K562 (cell line): ENCODE data around the gene GUF1. TPM values are rescaled to one million over a fixed set of nuclear protein-coding genes. Genes with fewer than 3 reads are reported as not detected.

Experiments
- ATAC-seq: fragments of 200-7000 bp; cut with Tn5 transposase; 3 replicates; pipeline ENCODE4 v1.9.1; 2020; ENCODE audit warnings: moderate library complexity
- BruUV-seq: library from RNA; stranded (reverse); fragments of 400-500 nt; replicated peaks from 2 replicates; lab custom pipeline; 2021; lab: Mats Ljungman, UMichigan
- CTCF ChIA-PET: fragments of 300-600 bp; formaldehyde crosslinking; extraction: SDS; loops from one replicate; lab custom pipeline; 2021; ENCODE audit warnings: low intra/inter-chr PET ratio; lab: Yijun Ruan, JAX
- POLR2A ChIA-PET: fragments of 300-600, 350-650 bp; sonication (Branson Sonifier 250); formaldehyde crosslinking; extraction: SDS; loops from one replicate; lab custom pipeline; 2021; ENCODE audit warnings: antibody characterized with exemption, inconsistent platforms; lab: Yijun Ruan, JAX
- DNase-seq, 4 experiments: peaks; one replicate each; pipeline versions ENCODE4 v3.0.0 to v3.0.0-alpha.2; 2011 to 2018; ENCODE audit warnings: low spot score in 3 of 4, mixed read lengths in 3 of 4; ENCODE audit errors: extremely low read depth in 1 of 4
- FAIRE-seq: peaks from 2 replicates; lab custom pipeline; 2011; peaks lifted over from hg19 to GRCh38; lab: Jason Lieb, UNC
- H2AFZ ChIP-seq: 2 replicates; pipeline ENCODE4 v1.6.0; 2011; ENCODE audit warnings: low read depth, low read length, control low read depth, inconsistent platforms
- H3K27ac ChIP-seq: fragments of 200-600 bp; 3 replicates; pipeline ENCODE4 v1.8.0; 2011; ENCODE audit warnings: low read depth, mild to moderate bottlenecking, control low read depth, inconsistent platforms, low read length, moderate library complexity, mixed read lengths; ENCODE audit errors: extremely low read depth
- H3K27me3 ChIP-seq, 2 experiments: fragments of 300-600 bp in 1 of 2; 2 replicates in 1 of 2; 3 replicates in 1 of 2; pipeline versions ENCODE4 v1.6.0 to v1.8.0; 2011; ENCODE audit warnings: inconsistent platforms in 2 of 2, low read length in 2 of 2, mild to moderate bottlenecking in 1 of 2, mixed read lengths in 1 of 2, moderate library complexity in 1 of 2; ENCODE audit not compliant: control insufficient read depth in 2 of 2, insufficient read depth in 2 of 2
- H3K36me3 ChIP-seq: fragments of 300-600 bp; 3 replicates; pipeline ENCODE4 v1.8.0; 2011; ENCODE audit warnings: mild to moderate bottlenecking, low read length, inconsistent platforms; ENCODE audit not compliant: control insufficient read depth, insufficient read depth
- H3K4me1 ChIP-seq, 2 experiments: fragments of 200-600 bp in 1 of 2; replicated peaks in 1 of 2; 2 replicates in 1 of 2; 3 replicates in 1 of 2; pipeline versions ENCODE4 v1.5.1 to v1.8.0; 2011; ENCODE audit warnings: inconsistent platforms in 2 of 2, low read length in 2 of 2, mild to moderate bottlenecking in 1 of 2, mixed read lengths in 1 of 2, moderate library complexity in 1 of 2; ENCODE audit not compliant: control insufficient read depth in 2 of 2, insufficient read depth in 2 of 2
- H3K4me2 ChIP-seq: 2 replicates; pipeline ENCODE4 v1.6.1; 2011; ENCODE audit warnings: low read length, control low read depth, inconsistent platforms, mixed read lengths; ENCODE audit not compliant: insufficient read depth
- H3K4me3 ChIP-seq: fragments of 200-600 bp; sonication (generic), shearing (Covaris generic); 2 replicates; pipeline ENCODE4 v1.5.1; 2016; ENCODE audit warnings: control low read depth, inconsistent platforms
- H3K79me2 ChIP-seq: fragments of 200-600 bp; 3 replicates; pipeline ENCODE4 v1.8.0; 2011; ENCODE audit warnings: low read length, inconsistent platforms; ENCODE audit not compliant: control insufficient read depth, insufficient read depth
- H3K9ac ChIP-seq, 2 experiments: 2 replicates each; pipeline versions ENCODE4 v1.6.0 to v1.6.1; 2011; ENCODE audit warnings: low read depth in 2 of 2, low read length in 2 of 2, control low read depth in 1 of 2, inconsistent platforms in 1 of 2, mild to moderate bottlenecking in 1 of 2, mixed read lengths in 1 of 2; ENCODE audit not compliant: insufficient read depth in 1 of 2
- H3K9me1 ChIP-seq: one replicate; pipeline ENCODE4 v1.6.0; 2011; ENCODE audit warnings: inconsistent platforms, mild to moderate bottlenecking, low read length, moderate library complexity; ENCODE audit not compliant: control insufficient read depth, insufficient read depth
- H3K9me3 ChIP-seq: replicated peaks from 2 replicates; pipeline ENCODE4 v1.5.1; 2011; ENCODE audit warnings: low read depth, low read length, inconsistent platforms; ENCODE audit not compliant: control insufficient read depth, insufficient read depth
- H4K20me1 ChIP-seq: replicated peaks from 2 replicates; pipeline ENCODE4 v1.6.1; 2011; ENCODE audit warnings: low read length, inconsistent platforms, mixed read lengths; ENCODE audit not compliant: control insufficient read depth, insufficient read depth
- CTCF ChIP-seq, 3 experiments: IDR thresholded peaks in 2 of 3; conservative IDR thresholded peaks in 1 of 3; 2 replicates each; pipeline ENCODE4 v1.5.1; 2011 to 2012; ENCODE audit warnings: low read length in 3 of 3, mild to moderate bottlenecking in 3 of 3, control low read depth in 2 of 3, improper control_type of control experiment in 1 of 3, inconsistent platforms in 1 of 3, low read depth in 1 of 3, mixed read lengths in 1 of 3, moderate library complexity in 1 of 3; ENCODE audit not compliant: insufficient read depth in 2 of 3
- SIN3A ChIP-seq, 2 experiments: fragments of 150-350 bp in 1 of 2; IDR thresholded peaks; 2 replicates each; pipeline ENCODE4 v1.6.1; 2011 to 2016; ENCODE audit warnings: borderline replicate concordance in 2 of 2, low read depth in 2 of 2, low read length in 2 of 2, mild to moderate bottlenecking in 2 of 2, moderate library complexity in 2 of 2; ENCODE audit not compliant: control insufficient read depth in 1 of 2
- WGBS: fragments of 100-300 bp; shearing (Covaris generic); methylation state at CpG from one replicate; pipeline ENCODE4 v1.1.6; 2016; ENCODE audit warnings: low coverage, mixed read lengths; ENCODE audit not compliant: insufficient coverage; ENCODE audit errors: missing lambda C conversion rate; 5-methylcytosine and 5-hydroxymethylcytosine counted together
- in situ Hi-C: fragments of 300-500 bp; cut with MboI; formaldehyde crosslinking; loops from 4 replicates; pipeline ENCODE4 v1.15.0; 2018; ENCODE audit warnings: inconsistent platforms, mixed read lengths
- intact Hi-C: fragments of 100-400 bp; cut with micrococcal nuclease; formaldehyde crosslinking; loops from 2 replicates; pipeline ENCODE4 v1.14.2; 2022
- polyA plus RNA-seq, 8 experiments: library from polyadenylated mRNA; depleted of rRNA in 4 of 8; stranded (reverse) in 5 of 8; unstranded in 3 of 8; fragments of >200 nt; fragmentation: Nextera tagmentation in 2 of 8; fragmentation: Illumina TruSeq in 1 of 8; extraction: Ambion mirVana in 2 of 8; extraction: Trizol in 1 of 8; gene quantifications; 2 replicates each; pipeline versions ENCODE4 v1.2.1 to v1.2.3, GENCODE V29; 2011 to 2014; ENCODE audit warnings: inconsistent platforms in 1 of 8, missing spikeins in 1 of 8
- total RNA-seq, 7 experiments: library from RNA; depleted of rRNA in 6 of 7; stranded (reverse); fragments of >200 nt in 6 of 7; fragmentation: Illumina TruSeq in 2 of 7; extraction: Trizol in 2 of 7; gene quantifications; 2 replicates each; pipeline versions ENCODE4 v1.2.1 to v1.2.3, GENCODE V29; 2011 to 2021; ENCODE audit warnings: low replicate concordance in 1 of 7

Gene GUF1
- total and polyA plus RNA-seq, 9 of the 15 experiments (the other 6 are each of a cell fraction or from before 2014, with no cell fraction given): 8.1 to 47.5 (median 25.0) TPM

GRCh38 chr4:44679060-44679459 is 840 bp downstream of the GUF1 start:
- no peaks in the 10 kb centered on the region for H3K9me3 ChIP-seq
- peak overlapping the region; percentile 98 for H2AFZ ChIP-seq
- no TSS peak for BruUV-seq
- DNase-seq (peak in 1 of 4 experiments; percentile 7), FAIRE-seq (no peak), ATAC-seq (peak; percentile 3)
- WGBS: 0% methylated on average over 3 of the region's 3 CpGs
- H3K36me3 ChIP-seq: peaks cover 36% of the 10 kb centered on the region
- H3K4me2 ChIP-seq: peak overlapping the region; percentile 89
- H3K79me2 ChIP-seq: peaks cover 50% of the 10 kb centered on the region
- no peaks in the 10 kb centered on the region for H3K9me1 ChIP-seq
- H4K20me1 ChIP-seq: no peaks in the 10 kb centered on the region
- TF ChIP-seq SIN3A (IDR thresholded peaks at IDR 0.05; ENCODE audit: borderline replicate concordance in 2 of 2, control insufficient read depth in 1 of 2, low read depth in 2 of 2, low read length in 2 of 2) (0 out of 4 replicates have a peak, but pooled peaks of 1 of the 2 experiments have one; percentile 1), CTCF (IDR thresholded peaks at IDR 0.05 in 2 of 3, conservative IDR thresholded peaks at IDR 0.05 in 1 of 3; ENCODE audit: insufficient read depth in 2 of 3, low read depth in 1 of 3, low read length in 3 of 3) (no peak)
- H3K27ac ChIP-seq: peak overlapping the region; percentile 82
- POLR2A ChIA-PET: interaction anchor here (1.1 to 1.7 kb wide), 5 partner anchors 9 to 47 kb away, joined by 3 to 11 read pairs (median 3); no protein-coding TSS in a partner anchor
- peaks cover 0 to 13% of the 10 kb centered on the region in 2 experiments; a peak in 2 of 5 replicates for H3K4me1 ChIP-seq
- peak overlapping the region; percentile 89 to 95 for H3K9ac ChIP-seq
- H3K27me3 ChIP-seq: no peaks in the 10 kb centered on the region
- intact Hi-C loops: no loop called here
- H3K4me3 ChIP-seq: peak overlapping the region; percentile 68
- in situ Hi-C loops: no loop called here
- CTCF ChIA-PET: no interaction called here
